GM12873 (cell line): Measurements from ENCODE around the gene NTN5.

Experiments
- CTCF ChIP-seq: IDR thresholded peaks from 2 replicates; pipeline ENCODE4 v1.5.1; 2012; ENCODE audit warnings: low read depth, mild to moderate bottlenecking, moderate library complexity, low read length, control low read depth; ENCODE audit not compliant: insufficient read depth; ENCODE audit errors: missing control alignments

NTN5 gene

GRCh38 chr19:48689449-48689848, 16.6 kb upstream of the NTN5 start:
- no peak for TF ChIP-seq CTCF

- no peak for TF ChIP-seq CTCF
Measured at GRCh38 chr19:48687776-48688175, 15.0 kb upstream of the NTN5 start.

- TF ChIP-seq CTCF = no peak
Measured at GRCh38 chr19:48686088-48686487, 13.3 kb upstream of the NTN5 start.

GRCh38 chr19:48685583-48685982, 12.8 kb upstream of the NTN5 start:
- no peak for TF ChIP-seq CTCF

- TF ChIP-seq CTCF = no peak
Measured at GRCh38 chr19:48683349-48683748, 10.5 kb upstream of the NTN5 start.

- no peak for TF ChIP-seq CTCF
Measured at GRCh38 chr19:48681127-48681470, 8.3 kb upstream of the NTN5 start.

GRCh38 chr19:48680436-48681126, 7.8 kb upstream of the NTN5 start:
- TF ChIP-seq CTCF = no peak

- no peak for TF ChIP-seq CTCF
Measured at GRCh38 chr19:48678201-48678600, 5.4 kb upstream of the NTN5 start.
